KMS-11 (cell line): ENCODE data around the gene OR9Q1.

Source experiments
- H2AFZ ChIP-seq: fragments of 200-600 bp; sonication (generic); 2 replicates; pipeline ENCODE4 v1.6.1; 2016; ENCODE audit warnings: antibody characterized with exemption, mixed run types, low read depth
- H3K27ac ChIP-seq: fragments of 200-600 bp; sonication (generic); 2 replicates; pipeline ENCODE4 v1.6.1; 2016; ENCODE audit warnings: mild to moderate bottlenecking, mixed run types
- H3K27me3 ChIP-seq: fragments of 200-600 bp; sonication (generic); 2 replicates; pipeline ENCODE4 v1.6.1; 2017; ENCODE audit warnings: mild to moderate bottlenecking, low read depth, mixed run types, moderate library complexity; ENCODE audit not compliant: insufficient read depth
- H3K36me3 ChIP-seq: fragments of 200-600 bp; sonication (generic); 2 replicates; pipeline ENCODE4 v1.6.1; 2017; ENCODE audit warnings: mild to moderate bottlenecking, mixed run types; ENCODE audit not compliant: insufficient read depth
- H3K4me1 ChIP-seq: fragments of 200-600 bp; sonication (generic); 2 replicates; pipeline ENCODE4 v1.6.1; 2016; ENCODE audit warnings: mild to moderate bottlenecking, low read depth, mixed run types; ENCODE audit not compliant: poor library complexity, severe bottlenecking
- H3K4me2 ChIP-seq: fragments of 200-600 bp; sonication (generic); 2 replicates; pipeline ENCODE4 v1.7.0; 2016; ENCODE audit warnings: mild to moderate bottlenecking, mixed run types
- H3K4me3 ChIP-seq: fragments of 200-600 bp; sonication (generic); IDR thresholded peaks from 2 replicates; pipeline ENCODE4 v1.6.1; 2017; ENCODE audit warnings: low read depth, low read length, mixed read lengths; ENCODE audit not compliant: insufficient read depth
- H3K79me2 ChIP-seq: fragments of 200-600 bp; sonication (generic); 2 replicates; pipeline ENCODE4 v1.6.1; 2016; ENCODE audit warnings: low read depth, mixed run types; ENCODE audit not compliant: insufficient read depth
- H3K9ac ChIP-seq: fragments of 200-600 bp; sonication (generic); 2 replicates; pipeline ENCODE4 v1.6.1; 2016; ENCODE audit warnings: mild to moderate bottlenecking, mixed run types
- H4K20me1 ChIP-seq: fragments of 200-600 bp; sonication (generic); 2 replicates; pipeline ENCODE4 v1.6.1; 2016; ENCODE audit warnings: mild to moderate bottlenecking, mixed run types; ENCODE audit not compliant: insufficient read depth
- TF ChIP-seq, protein P1 (sequence below): fragments of 200-600 bp; sonication (generic); conservative IDR thresholded peaks from 2 replicates; pipeline ENCODE4 v1.6.1; 2017; ENCODE audit warnings: low read depth, mild to moderate bottlenecking, antibody characterized with exemption, low read length, moderate library complexity, mixed read lengths

Gene OR9Q1

GRCh38 chr11:58142761-58143160 is 119.1 kb downstream of the OR9Q1 start:
- no peaks in the 10 kb centered on the region for H3K27me3 ChIP-seq
- no peak overlapping the region for H3K4me2 ChIP-seq
- H3K4me3 ChIP-seq = no peak overlapping the region
- no peaks in the 10 kb centered on the region for H3K4me1 ChIP-seq
- H3K27ac ChIP-seq = no peak overlapping the region
- TF ChIP-seq, protein P1, sequence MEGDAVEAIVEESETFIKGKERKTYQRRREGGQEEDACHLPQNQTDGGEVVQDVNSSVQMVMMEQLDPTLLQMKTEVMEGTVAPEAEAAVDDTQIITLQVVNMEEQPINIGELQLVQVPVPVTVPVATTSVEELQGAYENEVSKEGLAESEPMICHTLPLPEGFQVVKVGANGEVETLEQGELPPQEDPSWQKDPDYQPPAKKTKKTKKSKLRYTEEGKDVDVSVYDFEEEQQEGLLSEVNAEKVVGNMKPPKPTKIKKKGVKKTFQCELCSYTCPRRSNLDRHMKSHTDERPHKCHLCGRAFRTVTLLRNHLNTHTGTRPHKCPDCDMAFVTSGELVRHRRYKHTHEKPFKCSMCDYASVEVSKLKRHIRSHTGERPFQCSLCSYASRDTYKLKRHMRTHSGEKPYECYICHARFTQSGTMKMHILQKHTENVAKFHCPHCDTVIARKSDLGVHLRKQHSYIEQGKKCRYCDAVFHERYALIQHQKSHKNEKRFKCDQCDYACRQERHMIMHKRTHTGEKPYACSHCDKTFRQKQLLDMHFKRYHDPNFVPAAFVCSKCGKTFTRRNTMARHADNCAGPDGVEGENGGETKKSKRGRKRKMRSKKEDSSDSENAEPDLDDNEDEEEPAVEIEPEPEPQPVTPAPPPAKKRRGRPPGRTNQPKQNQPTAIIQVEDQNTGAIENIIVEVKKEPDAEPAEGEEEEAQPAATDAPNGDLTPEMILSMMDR = no peak
- no peaks in the 10 kb centered on the region for H4K20me1 ChIP-seq
- no peaks in the 10 kb centered on the region for H3K36me3 ChIP-seq
- H3K9ac ChIP-seq = no peak overlapping the region
- H3K79me2 ChIP-seq = no peaks in the 10 kb centered on the region
- H2AFZ ChIP-seq = no peak overlapping the region

DNA sequence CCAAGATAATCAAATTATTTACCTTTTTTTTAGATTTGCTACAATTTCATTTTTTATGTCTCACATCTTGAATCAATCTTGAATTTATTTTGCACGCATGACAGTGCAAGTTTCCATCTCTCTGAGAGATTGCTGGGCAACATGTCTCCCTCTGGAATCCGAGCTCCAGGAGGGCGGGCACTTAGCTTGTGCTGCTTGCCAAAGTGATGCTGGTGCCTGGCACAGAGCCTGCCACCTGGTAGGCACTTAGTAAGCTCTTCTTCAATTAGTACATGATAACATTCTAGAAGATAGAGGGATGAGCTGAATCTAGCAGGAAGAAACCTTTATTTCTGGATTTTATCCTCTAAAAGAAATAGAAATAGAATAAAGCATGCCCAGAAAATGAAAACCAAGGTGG is 129.1 kb downstream of the OR9Q1 start:
- Histone ChIP-seq H3K4me2 (no peak overlapping the region), H3K27me3 (no peaks in the 10 kb centered on the region), H3K27ac (no peak overlapping the region), H3K9ac (no peak overlapping the region), H4K20me1 (no peaks in the 10 kb centered on the region), H3K79me2 (no peaks in the 10 kb centered on the region), H3K4me1 (no peaks in the 10 kb centered on the region), H2AFZ (no peak overlapping the region), H3K4me3 (no peak overlapping the region), H3K36me3 (no peaks in the 10 kb centered on the region)
- TF ChIP-seq, protein P1 = no peak

- Histone ChIP-seq H2AFZ (no peak overlapping the region), H3K4me1 (no peaks in the 10 kb centered on the region), H3K27ac (no peak overlapping the region), H3K4me3 (no peak overlapping the region), H3K36me3 (no peaks in the 10 kb centered on the region), H3K27me3 (no peaks in the 10 kb centered on the region), H3K79me2 (no peaks in the 10 kb centered on the region), H3K9ac (no peak overlapping the region), H4K20me1 (no peaks in the 10 kb centered on the region), H3K4me2 (no peak overlapping the region)
- TF ChIP-seq, protein P1 = no peak
These were observed 140.7 kb downstream of the OR9Q1 start for GRCh38 chr11:58164389-58164788.

- H3K9ac ChIP-seq = no peak overlapping the region
- H3K79me2 ChIP-seq = no peaks in the 10 kb centered on the region
- H3K27ac ChIP-seq = no peak overlapping the region
- H3K4me2 ChIP-seq = no peak overlapping the region
- no peak overlapping the region for H2AFZ ChIP-seq
- H3K4me1 ChIP-seq = no peaks in the 10 kb centered on the region
- no peak overlapping the region for H3K4me3 ChIP-seq
- no peaks in the 10 kb centered on the region for H3K36me3 ChIP-seq
- no peaks in the 10 kb centered on the region for H4K20me1 ChIP-seq
- H3K27me3 ChIP-seq = no peaks in the 10 kb centered on the region
- TF ChIP-seq, protein P1 = no peak
These were observed 141.3 kb downstream of the OR9Q1 start for GRCh38 chr11:58164990-58165389.
